ENCODE data around the gene C1QL1.

Gene C1QL1

DNA sequence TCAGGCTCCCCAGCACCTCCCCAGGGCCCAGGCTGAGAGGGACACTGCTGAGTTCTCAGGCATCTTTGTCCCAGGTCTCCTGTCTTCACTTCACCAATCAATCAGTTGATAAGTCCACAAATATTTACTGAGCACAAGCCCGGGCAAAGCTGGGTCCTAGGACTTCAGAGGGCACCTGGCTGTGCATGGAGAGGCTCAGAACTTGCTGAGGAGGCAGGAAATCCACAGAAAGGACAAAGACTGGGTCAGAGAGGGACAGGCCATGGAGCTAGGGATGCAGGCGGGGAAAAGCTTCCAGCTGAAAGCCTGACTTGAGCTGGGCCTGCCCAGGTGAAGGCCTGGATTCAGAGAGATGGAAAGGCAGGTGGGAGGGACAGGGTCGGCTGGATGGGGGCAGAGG is 33.2 kb upstream of the C1QL1 start:
- CTCF ChIA-PET: interaction anchor here (1.1 to 6.6 kb wide), 4 partner anchors 8 to 98 kb away, joined by 3 to 38 read pairs (median 6); no protein-coding TSS in a partner anchor
- TF ChIP-seq CTCF (IDR thresholded peaks at IDR 0.05; ENCODE audit: control extremely low read depth, extremely low read depth, low read depth, missing control alignments): no peak
- POLR2A ChIA-PET: no interaction called here
- DNase-seq (ENCODE audit: extremely low spot score): no peak

DNA sequence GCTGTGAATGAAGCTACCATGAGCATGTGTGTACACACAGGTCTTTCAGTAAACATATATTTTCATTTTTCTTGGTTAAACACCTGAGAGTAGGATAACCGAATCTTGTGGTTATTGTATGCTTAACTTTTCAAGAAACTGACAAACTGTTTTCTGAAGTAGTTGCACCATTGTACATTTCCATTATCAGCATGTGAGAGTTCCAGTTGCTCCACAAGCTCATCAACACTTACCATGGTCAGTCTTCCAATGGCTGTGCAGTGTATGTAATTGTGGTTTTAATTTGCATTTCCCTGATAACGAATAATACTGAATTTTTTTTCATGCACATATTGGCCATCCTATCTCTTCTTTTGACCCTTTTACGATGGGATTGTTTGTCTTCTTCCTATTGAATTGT is 31.3 kb upstream of the C1QL1 start:
- DNase-seq (ENCODE audit: extremely low spot score): no peak
- ChIA-PET POLR2A (no interaction called here), CTCF (interaction anchor here (1.3 to 1.9 kb wide), 3 partner anchors 17 to 136 kb away, joined by 4 to 5 read pairs (median 5); partner anchors contain the start of gene ACBD4)
- TF ChIP-seq CTCF (IDR thresholded peaks at IDR 0.05; ENCODE audit: control extremely low read depth, extremely low read depth, low read depth, missing control alignments): no peak

GRCh38 chr17:44998646-44999045 is 30.5 kb upstream of the C1QL1 start:
- POLR2A ChIA-PET: no interaction called here
- no peak for DNase-seq (ENCODE audit: extremely low spot score)
- CTCF ChIA-PET: interaction anchor here (1.0 to 1.9 kb wide), 4 partner anchors 18 to 137 kb away, joined by 3 to 5 read pairs (median 4); partner anchors contain the start of gene ACBD4
- TF ChIP-seq CTCF (IDR thresholded peaks at IDR 0.05; ENCODE audit: control extremely low read depth, extremely low read depth, low read depth, missing control alignments): no peak

DNA sequence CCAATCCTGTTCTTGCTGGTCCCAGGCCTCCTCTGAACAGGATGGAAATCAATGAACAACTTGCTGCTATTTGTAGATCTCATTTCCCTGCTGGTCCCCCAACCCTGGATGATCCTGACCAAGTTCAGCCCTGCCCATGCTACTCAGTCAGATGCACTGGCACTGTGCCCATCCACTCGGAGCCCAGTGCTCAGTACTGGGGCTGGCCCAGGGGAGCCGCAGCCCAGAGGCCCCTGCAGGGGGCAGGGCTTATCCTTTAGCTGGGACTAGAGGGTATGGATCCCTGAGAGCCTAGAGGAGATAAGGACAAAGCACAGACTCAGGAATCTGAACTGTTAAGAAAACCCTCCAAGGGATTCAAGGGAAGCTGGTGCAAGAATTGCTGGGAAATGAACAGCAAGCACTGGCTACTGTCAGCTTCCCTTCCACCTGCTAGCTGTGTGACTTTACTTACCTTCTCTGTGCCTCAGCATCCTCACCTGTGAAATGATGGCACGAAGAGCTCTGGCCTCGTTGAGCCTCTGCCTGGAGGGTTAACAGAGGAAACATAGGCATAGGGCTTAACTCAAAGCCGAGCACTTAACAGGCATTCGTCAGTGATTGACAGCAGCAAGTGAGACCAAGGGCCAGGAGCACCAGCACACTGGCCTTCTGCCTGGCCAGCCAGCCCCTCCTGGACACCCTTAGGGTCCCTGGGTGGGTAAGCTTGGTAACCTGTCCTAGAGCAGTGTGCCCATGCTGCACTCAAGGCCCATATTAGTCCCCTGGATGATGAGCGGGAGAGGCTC is 29.8 kb upstream of the C1QL1 start:
- ChIA-PET POLR2A (no interaction called here), CTCF (interaction anchor here (1.0 to 1.9 kb wide), 4 partner anchors 18 to 137 kb away, joined by 3 to 5 read pairs (median 4); partner anchors contain the start of gene ACBD4)
- no peak for DNase-seq (ENCODE audit: extremely low spot score)

DNA sequence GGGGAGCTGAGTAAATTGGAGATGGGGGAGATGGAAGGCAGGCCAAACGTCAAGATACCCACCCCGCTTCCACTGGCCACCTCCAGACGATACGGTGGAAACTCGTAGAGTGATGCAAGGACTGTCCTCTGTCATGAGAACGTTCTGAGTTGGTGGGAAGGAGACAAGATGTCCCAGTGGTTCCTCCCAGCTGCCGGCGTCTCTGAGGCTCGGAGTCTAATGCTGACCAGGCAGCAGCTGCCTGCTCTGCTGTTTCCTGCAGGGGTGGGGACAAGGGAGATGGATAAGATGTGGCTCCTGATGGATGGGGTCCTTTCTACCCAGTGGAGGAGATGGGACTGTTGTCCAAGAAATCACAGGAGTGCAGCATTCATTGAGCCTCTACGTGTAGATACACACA is 28.2 kb upstream of the C1QL1 start:
- POLR2A ChIA-PET: no interaction called here
- CTCF ChIA-PET: interaction anchor here (1.5 kb wide), 1 partner anchor 25 kb away, joined by 5 read pairs; no protein-coding TSS in a partner anchor
- no peak for DNase-seq (ENCODE audit: extremely low spot score)
- no peak for TF ChIP-seq CTCF (IDR thresholded peaks at IDR 0.05; ENCODE audit: control extremely low read depth, extremely low read depth, low read depth, missing control alignments)

More for the DNA sequence above, 29.8 kb upstream of the C1QL1 start:
- no peak for TF ChIP-seq CTCF (IDR thresholded peaks at IDR 0.05; ENCODE audit: control extremely low read depth, extremely low read depth, low read depth, missing control alignments)

DNA sequence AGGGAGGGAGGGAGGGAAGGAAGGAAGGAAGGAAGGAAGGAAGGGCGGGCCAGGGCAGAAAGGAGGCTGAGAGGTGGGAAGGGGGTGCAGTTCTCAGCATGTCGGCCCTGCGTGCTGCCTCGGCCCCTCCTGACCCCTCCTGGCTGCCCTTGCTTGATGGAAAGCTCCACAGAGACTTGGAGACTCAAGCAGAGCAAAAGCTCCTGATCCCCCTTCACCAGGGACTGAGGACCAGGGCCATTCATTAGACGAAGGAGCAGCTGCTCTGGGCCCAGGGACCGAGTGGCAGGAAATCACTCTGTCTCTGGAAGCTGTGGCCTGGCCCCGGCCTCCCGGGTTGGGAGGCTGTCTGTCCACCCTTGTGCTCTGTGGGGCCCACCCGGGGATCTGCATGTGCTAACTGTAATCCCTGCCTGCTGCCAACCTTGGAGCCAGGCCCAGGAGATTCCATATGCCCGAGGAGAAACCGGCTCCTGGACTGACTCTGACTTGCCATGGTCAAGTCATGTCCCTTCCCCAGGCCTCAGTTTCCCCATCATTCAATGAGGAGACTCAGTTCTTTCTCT is 27.4 kb upstream of the C1QL1 start:
- ChIA-PET POLR2A (no interaction called here), CTCF (interaction anchor here (1.5 kb wide), 1 partner anchor 26 kb away, joined by 5 read pairs; no protein-coding TSS in a partner anchor)
- TF ChIP-seq CTCF (IDR thresholded peaks at IDR 0.05; ENCODE audit: control extremely low read depth, extremely low read depth, low read depth, missing control alignments): no peak
- no peak for DNase-seq (ENCODE audit: extremely low spot score)

All from GM10248 (cell line).